GM21381 (cell line): Measurements from ENCODE around the gene KLHL12.

Experiments
- ATAC-seq: cut with Tn5 transposase; IDR thresholded peaks from one replicate; pipeline ENCODE4 v1.9.1; 2021; ENCODE audit warnings: mild to moderate bottlenecking, moderate library complexity; ENCODE audit not compliant: unreplicated experiment

Gene KLHL12

GRCh38 chr1:202888531-202889360 is 38.3 kb downstream of the KLHL12 start, which contains the start of gene RABIF:
Gene RABIF (minus strand): TSS chr1:202889149. CDS start chr1:202889098, 51 bp downstream.
- peak; percentile 87 for ATAC-seq

GRCh38 chr1:202888221-202888530 is 38.9 kb downstream of the KLHL12 start:
- ATAC-seq: no peak

GRCh38 chr1:202880961-202881460 is 46.0 kb downstream of the KLHL12 start:
- ATAC-seq: no peak

GRCh38 chr1:202880062-202880461 is 47.0 kb downstream of the KLHL12 start:
- ATAC-seq: no peak

- ATAC-seq: no peak
Measured at GRCh38 chr1:202879128-202879527, 47.9 kb downstream of the KLHL12 start.

- ATAC-seq: no peak
Measured at GRCh38 chr1:202873026-202873425, 54.0 kb downstream of the KLHL12 start.

GRCh38 chr1:202871367-202871766 is 55.7 kb downstream of the KLHL12 start:
- ATAC-seq: no peak

GRCh38 chr1:202862679-202863560 is 64.1 kb downstream of the KLHL12 start:
- no peak for ATAC-seq

GRCh38 chr1:202861420-202862132 is 65.5 kb downstream of the KLHL12 start:
- ATAC-seq: peak; percentile 90

GRCh38 chr1:202860744-202861419 is 66.2 kb downstream of the KLHL12 start:
- peak; percentile 24 for ATAC-seq

GRCh38 chr1:202858789-202859414 is 68.1 kb downstream of the KLHL12 start:
- no peak for ATAC-seq

GRCh38 chr1:202858331-202858730 is 68.7 kb downstream of the KLHL12 start:
- no peak for ATAC-seq

- ATAC-seq: no peak
Measured at GRCh38 chr1:202857136-202857610, 69.9 kb downstream of the KLHL12 start.

- ATAC-seq: no peak
Measured at GRCh38 chr1:202856014-202856413, 71.0 kb downstream of the KLHL12 start.

GRCh38 chr1:202854787-202855186 is 72.2 kb downstream of the KLHL12 start:
- ATAC-seq: no peak

- no peak for ATAC-seq
Measured at GRCh38 chr1:202852163-202852904, 74.7 kb downstream of the KLHL12 start.

GRCh38 chr1:202850593-202851362 is 76.3 kb downstream of the KLHL12 start:
- no peak for ATAC-seq

GRCh38 chr1:202848191-202848542 is 78.9 kb downstream of the KLHL12 start:
- ATAC-seq: no peak

- no peak for ATAC-seq
Measured at GRCh38 chr1:202844935-202845334, 82.1 kb downstream of the KLHL12 start.
